MM.1S (cell line): ENCODE data around the gene RYR2.

Experiments used
- DNase-seq: peaks from one replicate; pipeline ENCODE4 v3.0.0-alpha.2; 2015
- H2AFZ ChIP-seq: fragments of 300-600 bp; sonication (generic); 2 replicates; pipeline ENCODE4 v1.6.0; 2016; ENCODE audit warnings: antibody characterized with exemption, low read length
- H3F3A ChIP-seq: fragments of 300-600 bp; sonication (generic); 2 replicates; pipeline ENCODE4 v1.6.1; 2016; ENCODE audit warnings: mild to moderate bottlenecking, antibody characterized with exemption, low read length, moderate library complexity, mixed read lengths; ENCODE audit not compliant: insufficient read depth
- H3K27ac ChIP-seq: fragments of 300-600 bp; sonication (generic); 2 replicates; pipeline ENCODE4 v1.5.1; 2016; ENCODE audit warnings: mild to moderate bottlenecking, low read length
- H3K27me3 ChIP-seq: fragments of 300-600 bp; sonication (generic); replicated peaks from 2 replicates; pipeline ENCODE4 v1.6.0; 2016; ENCODE audit warnings: low read length; ENCODE audit not compliant: insufficient read depth
- H3K36me3 ChIP-seq: fragments of 300-600 bp; sonication (generic); replicated peaks from 2 replicates; pipeline ENCODE4 v1.6.1; 2016; ENCODE audit warnings: mild to moderate bottlenecking, low read length, mixed read lengths; ENCODE audit not compliant: insufficient read depth
- H3K4me1 ChIP-seq: fragments of 300-600 bp; sonication (generic); 2 replicates; pipeline ENCODE4 v1.6.1; 2016; ENCODE audit warnings: low read length, mixed read lengths
- H3K4me2 ChIP-seq: fragments of 300-600 bp; sonication (generic); 2 replicates; pipeline ENCODE4 v1.6.0; 2016; ENCODE audit warnings: low read depth, low read length
- H3K4me3 ChIP-seq: fragments of 300-600 bp; sonication (generic); 2 replicates; pipeline ENCODE4 v1.5.1; 2016; ENCODE audit warnings: low read length, mixed read lengths
- H3K79me2 ChIP-seq: fragments of 300-600 bp; sonication (generic); 2 replicates; pipeline ENCODE4 v1.6.1; 2016; ENCODE audit warnings: mixed run types, low read length, mixed read lengths
- H3K9ac ChIP-seq: fragments of 300-600 bp; sonication (generic); 2 replicates; pipeline ENCODE4 v1.6.1; 2016; ENCODE audit warnings: low read length, mixed read lengths
- H3K9me2 ChIP-seq: fragments of 300-600 bp; sonication (generic); replicated peaks from 2 replicates; pipeline ENCODE4 v1.6.1; 2016; ENCODE audit warnings: mild to moderate bottlenecking, low read length, mixed read lengths; ENCODE audit not compliant: insufficient read depth
- H3K9me3 ChIP-seq: fragments of 300-600 bp; sonication (generic); replicated peaks from 2 replicates; pipeline ENCODE4 v1.6.1; 2016; ENCODE audit warnings: mild to moderate bottlenecking, low read length, mixed read lengths; ENCODE audit not compliant: insufficient read depth
- H4K20me1 ChIP-seq: fragments of 300-600 bp; sonication (generic); 2 replicates; pipeline ENCODE4 v1.6.1; 2016; ENCODE audit warnings: mild to moderate bottlenecking, low read length, moderate library complexity, mixed read lengths; ENCODE audit not compliant: insufficient read depth
- CTCF ChIP-seq: fragments of 300-600 bp; sonication (generic); IDR thresholded peaks from 2 replicates; pipeline ENCODE4 v1.5.1; 2016; ENCODE audit warnings: antibody characterized with exemption, low read length, mixed read lengths
- EZH2 ChIP-seq: fragments of 300-600 bp; sonication (generic); optimal IDR thresholded peaks from 2 replicates; pipeline ENCODE3; 2017; ENCODE audit warnings: low read depth, mild to moderate bottlenecking, antibody characterized with exemption, low read length, mixed read lengths
- EZH2phosphoT487 ChIP-seq: fragments of 300-600 bp; sonication (generic); IDR thresholded peaks from 2 replicates; pipeline ENCODE4 v1.6.1; 2018; ENCODE audit warnings: antibody characterized with exemption, low read length

RYR2 gene

DNA sequence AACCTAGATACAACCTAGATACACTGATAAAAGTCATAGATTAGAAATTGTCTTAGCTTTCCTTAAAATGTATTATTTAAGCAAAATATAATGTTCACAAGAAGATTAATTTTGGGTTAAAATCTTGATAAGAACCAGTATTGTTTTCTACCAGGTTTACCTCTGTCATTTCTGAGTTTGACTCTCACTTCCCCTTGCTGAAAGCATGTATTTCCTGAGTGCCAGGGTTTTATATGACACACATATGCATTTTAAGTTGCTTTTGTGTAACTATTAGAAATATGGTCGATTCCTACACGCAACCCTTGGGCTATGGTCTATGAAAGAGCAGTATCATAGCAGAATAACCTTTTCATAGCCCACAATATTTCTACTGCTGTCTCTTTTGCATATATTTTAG, 497.1 kb downstream of the RYR2 start:
- no peaks in the 10 kb centered on the region for H3K4me1 ChIP-seq
- H3K4me3 ChIP-seq = no peak overlapping the region
- no peak overlapping the region for H3K4me2 ChIP-seq
- TF ChIP-seq EZH2phosphoT487 (no peak), EZH2 (no peak), CTCF (no peak)
- no peak overlapping the region for H2AFZ ChIP-seq
- DNase-seq = no peak
- no peaks in the 10 kb centered on the region for H3K27me3 ChIP-seq
- no peaks in the 10 kb centered on the region for H4K20me1 ChIP-seq
- H3F3A ChIP-seq = no peaks in the 10 kb centered on the region
- no peak overlapping the region for H3K27ac ChIP-seq
- no peaks in the 10 kb centered on the region for H3K79me2 ChIP-seq
- no peaks in the 10 kb centered on the region for H3K9me3 ChIP-seq
- no peak overlapping the region for H3K9ac ChIP-seq
- H3K36me3 ChIP-seq = no peaks in the 10 kb centered on the region
- H3K9me2 ChIP-seq = no peaks in the 10 kb centered on the region

- H2AFZ ChIP-seq = no peak overlapping the region
- no peak overlapping the region for H3K9ac ChIP-seq
- H3K27ac ChIP-seq = no peak overlapping the region
- no peaks in the 10 kb centered on the region for H3K9me3 ChIP-seq
- H3K27me3 ChIP-seq = no peaks in the 10 kb centered on the region
- no peak overlapping the region for H3K4me2 ChIP-seq
- H3K4me1 ChIP-seq = no peaks in the 10 kb centered on the region
- H3F3A ChIP-seq = no peaks in the 10 kb centered on the region
- no peak for DNase-seq
- no peaks in the 10 kb centered on the region for H3K79me2 ChIP-seq
- no peaks in the 10 kb centered on the region for H4K20me1 ChIP-seq
- H3K4me3 ChIP-seq = no peak overlapping the region
- no peaks in the 10 kb centered on the region for H3K36me3 ChIP-seq
- no peaks in the 10 kb centered on the region for H3K9me2 ChIP-seq
- TF ChIP-seq EZH2 = no peak
- TF ChIP-seq EZH2phosphoT487 = no peak
- TF ChIP-seq CTCF = no peak
Observed at GRCh38 chr1:237542525-237543418, 500.8 kb downstream of the RYR2 start.

- no peaks in the 10 kb centered on the region for H3K36me3 ChIP-seq
- no peaks in the 10 kb centered on the region for H3K9me3 ChIP-seq
- H3K9ac ChIP-seq = no peak overlapping the region
- no peaks in the 10 kb centered on the region for H3K9me2 ChIP-seq
- H3K79me2 ChIP-seq = no peaks in the 10 kb centered on the region
- H3K4me2 ChIP-seq = no peak overlapping the region
- H3F3A ChIP-seq = no peaks in the 10 kb centered on the region
- H4K20me1 ChIP-seq = no peaks in the 10 kb centered on the region
- no peaks in the 10 kb centered on the region for H3K27me3 ChIP-seq
- H3K27ac ChIP-seq = no peak overlapping the region
- no peak overlapping the region for H3K4me3 ChIP-seq
- TF ChIP-seq CTCF = no peak
- TF ChIP-seq EZH2 = no peak
- TF ChIP-seq EZH2phosphoT487 = no peak
- H3K4me1 ChIP-seq = no peaks in the 10 kb centered on the region
- no peak for DNase-seq
- no peak overlapping the region for H2AFZ ChIP-seq
Observed at GRCh38 chr1:237553078-237553477, 511.1 kb downstream of the RYR2 start.
